Epithelial cell of esophagus (primary cell): ENCODE measurements around the gene LDB2.

Source experiments
- DNase-seq: peaks from one replicate; pipeline ENCODE4 v3.0.0; 2010; ENCODE audit warnings: low read depth
- H3K4me3 ChIP-seq: 2 replicates; pipeline ENCODE4 v1.5.1; 2011; ENCODE audit warnings: mild to moderate bottlenecking, low read length, control low read depth
- CTCF ChIP-seq: IDR thresholded peaks from 2 replicates; pipeline ENCODE4 v1.5.1; 2011; ENCODE audit warnings: low read depth, mild to moderate bottlenecking, low read length, control low read depth, inconsistent platforms; ENCODE audit not compliant: insufficient read depth; ENCODE audit errors: missing control alignments

Gene LDB2

GRCh38 chr4:16775411-16776154 lies 122.9 kb downstream of the LDB2 start:
- no peak overlapping the region for H3K4me3 ChIP-seq
- no peak for TF ChIP-seq CTCF
- no peak for DNase-seq

- no peak overlapping the region for H3K4me3 ChIP-seq
- no peak for TF ChIP-seq CTCF
- no peak for DNase-seq
These were observed 126.0 kb downstream of the LDB2 start for GRCh38 chr4:16772366-16772850.

- no peak for DNase-seq
- TF ChIP-seq CTCF = no peak
- H3K4me3 ChIP-seq = no peak overlapping the region
These were observed 127.6 kb downstream of the LDB2 start for GRCh38 chr4:16770710-16771285.

- TF ChIP-seq CTCF = no peak
- no peak for DNase-seq
These were observed 130.6 kb downstream of the LDB2 start for GRCh38 chr4:16767861-16768260.

GRCh38 chr4:16767251-16767650 lies 131.2 kb downstream of the LDB2 start:
- no peak overlapping the region for H3K4me3 ChIP-seq
- DNase-seq = no peak
- no peak for TF ChIP-seq CTCF

More at GRCh38 chr4:16767861-16768260, 130.6 kb downstream of the LDB2 start:
- no peak overlapping the region for H3K4me3 ChIP-seq

GRCh38 chr4:16765546-16765945 lies 132.9 kb downstream of the LDB2 start:
- DNase-seq = no peak
- no peak for TF ChIP-seq CTCF
- H3K4me3 ChIP-seq = no peak overlapping the region
